Measurements from ENCODE around the gene CENPP.

Gene CENPP

GRCh38 chr9:92601451-92601850, 275.7 kb downstream of the CENPP start:
- Histone ChIP-seq H3K27ac (ENCODE audit: low read depth, low read length, poor library complexity, severe bottlenecking) (no peak overlapping the region), H3K36me3 (ENCODE audit: insufficient read depth, low read length) (0 out of 2 replicates have a peak, but pooled peaks cover 6% of the 10 kb centered on the region), H3K9me2 (ENCODE audit: low read depth, low read length) (no peaks in the 10 kb centered on the region), H2AFZ (ENCODE audit: low read length) (no peak overlapping the region), H3K4me3 (ENCODE audit: low read depth, low read length, poor library complexity, severe bottlenecking) (no peak overlapping the region), H3K9me3 (ENCODE audit: low read length) (0 out of 2 replicates have a peak, but pooled peaks cover 5% of the 10 kb centered on the region), H3K4me2 (ENCODE audit: low read length) (no peak overlapping the region), H3K4me1 (ENCODE audit: insufficient read depth, low read length, severe bottlenecking) (no peaks in the 10 kb centered on the region), H3K27me3 (ENCODE audit: insufficient read depth, low read length) (no peaks in the 10 kb centered on the region), H3K79me2 (ENCODE audit: insufficient read depth, low read length) (no peaks in the 10 kb centered on the region), H3K9ac (ENCODE audit: low read length) (no peak overlapping the region), H4K20me1 (ENCODE audit: insufficient read depth, low read length) (no peaks in the 10 kb centered on the region), H3F3A (ENCODE audit: insufficient read depth, low read length) (no peaks in the 10 kb centered on the region)
- TF ChIP-seq, protein P1, sequence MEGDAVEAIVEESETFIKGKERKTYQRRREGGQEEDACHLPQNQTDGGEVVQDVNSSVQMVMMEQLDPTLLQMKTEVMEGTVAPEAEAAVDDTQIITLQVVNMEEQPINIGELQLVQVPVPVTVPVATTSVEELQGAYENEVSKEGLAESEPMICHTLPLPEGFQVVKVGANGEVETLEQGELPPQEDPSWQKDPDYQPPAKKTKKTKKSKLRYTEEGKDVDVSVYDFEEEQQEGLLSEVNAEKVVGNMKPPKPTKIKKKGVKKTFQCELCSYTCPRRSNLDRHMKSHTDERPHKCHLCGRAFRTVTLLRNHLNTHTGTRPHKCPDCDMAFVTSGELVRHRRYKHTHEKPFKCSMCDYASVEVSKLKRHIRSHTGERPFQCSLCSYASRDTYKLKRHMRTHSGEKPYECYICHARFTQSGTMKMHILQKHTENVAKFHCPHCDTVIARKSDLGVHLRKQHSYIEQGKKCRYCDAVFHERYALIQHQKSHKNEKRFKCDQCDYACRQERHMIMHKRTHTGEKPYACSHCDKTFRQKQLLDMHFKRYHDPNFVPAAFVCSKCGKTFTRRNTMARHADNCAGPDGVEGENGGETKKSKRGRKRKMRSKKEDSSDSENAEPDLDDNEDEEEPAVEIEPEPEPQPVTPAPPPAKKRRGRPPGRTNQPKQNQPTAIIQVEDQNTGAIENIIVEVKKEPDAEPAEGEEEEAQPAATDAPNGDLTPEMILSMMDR (IDR thresholded peaks at IDR 0.05; ENCODE audit: low read length): no peak
- no peak for TF ChIP-seq EZH2 (IDR thresholded peaks at IDR 0.05; ENCODE audit: borderline replicate concordance, low read length)

- no peaks in the 10 kb centered on the region for H3K9me2 ChIP-seq (ENCODE audit: low read depth, low read length)
- no peak overlapping the region for H3K27ac ChIP-seq (ENCODE audit: low read depth, low read length, poor library complexity, severe bottlenecking)
- H3K36me3 ChIP-seq (ENCODE audit: insufficient read depth, low read length): 0 out of 2 replicates have a peak, but pooled peaks cover 6% of the 10 kb centered on the region
- H3K9me3 ChIP-seq (ENCODE audit: low read length): 0 out of 2 replicates have a peak, but pooled peaks cover 5% of the 10 kb centered on the region
- no peaks in the 10 kb centered on the region for H3K79me2 ChIP-seq (ENCODE audit: insufficient read depth, low read length)
- H3K4me3 ChIP-seq (ENCODE audit: low read depth, low read length, poor library complexity, severe bottlenecking): no peak overlapping the region
- H4K20me1 ChIP-seq (ENCODE audit: insufficient read depth, low read length): no peaks in the 10 kb centered on the region
- TF ChIP-seq, protein P1 (IDR thresholded peaks at IDR 0.05; ENCODE audit: low read length): no peak
- TF ChIP-seq EZH2 (IDR thresholded peaks at IDR 0.05; ENCODE audit: borderline replicate concordance, low read length): no peak
- H3K4me1 ChIP-seq (ENCODE audit: insufficient read depth, low read length, severe bottlenecking): no peaks in the 10 kb centered on the region
- no peaks in the 10 kb centered on the region for H3K27me3 ChIP-seq (ENCODE audit: insufficient read depth, low read length)
- no peak overlapping the region for H3K9ac ChIP-seq (ENCODE audit: low read length)
- no peaks in the 10 kb centered on the region for H3F3A ChIP-seq (ENCODE audit: insufficient read depth, low read length)
- no peak overlapping the region for H3K4me2 ChIP-seq (ENCODE audit: low read length)
- no peak overlapping the region for H2AFZ ChIP-seq (ENCODE audit: low read length)
These were observed 276.7 kb downstream of the CENPP start for GRCh38 chr9:92602413-92602812.

- no peak overlapping the region for H3K9ac ChIP-seq (ENCODE audit: low read length)
- 0 out of 2 replicates have a peak, but pooled peaks cover 6% of the 10 kb centered on the region for H3K36me3 ChIP-seq (ENCODE audit: insufficient read depth, low read length)
- H3K4me3 ChIP-seq (ENCODE audit: low read depth, low read length, poor library complexity, severe bottlenecking): no peak overlapping the region
- H3K79me2 ChIP-seq (ENCODE audit: insufficient read depth, low read length): no peaks in the 10 kb centered on the region
- no peaks in the 10 kb centered on the region for H3K9me2 ChIP-seq (ENCODE audit: low read depth, low read length)
- no peaks in the 10 kb centered on the region for H3F3A ChIP-seq (ENCODE audit: insufficient read depth, low read length)
- no peak for TF ChIP-seq EZH2 (IDR thresholded peaks at IDR 0.05; ENCODE audit: borderline replicate concordance, low read length)
- TF ChIP-seq, protein P1 (IDR thresholded peaks at IDR 0.05; ENCODE audit: low read length): no peak
- 0 out of 2 replicates have a peak, but pooled peaks cover 5% of the 10 kb centered on the region for H3K9me3 ChIP-seq (ENCODE audit: low read length)
- no peak overlapping the region for H3K27ac ChIP-seq (ENCODE audit: low read depth, low read length, poor library complexity, severe bottlenecking)
- no peak overlapping the region for H3K4me2 ChIP-seq (ENCODE audit: low read length)
- H2AFZ ChIP-seq (ENCODE audit: low read length): no peak overlapping the region
- H4K20me1 ChIP-seq (ENCODE audit: insufficient read depth, low read length): no peaks in the 10 kb centered on the region
- peaks cover 3% of the 10 kb centered on the region for H3K4me1 ChIP-seq (ENCODE audit: insufficient read depth, low read length, severe bottlenecking)
- H3K27me3 ChIP-seq (ENCODE audit: insufficient read depth, low read length): no peaks in the 10 kb centered on the region
These were observed 277.3 kb downstream of the CENPP start for GRCh38 chr9:92603100-92603499.

All from OCI-LY1 (cell line).